Measurements from ENCODE around the gene SUSD6.
"Not testable (repeated sequence)": the region's sequence is repeated elsewhere in the genome, so short reads cannot be mapped to it uniquely, and the experiment has no call there.

Gene SUSD6

GRCh38 chr14:69581316-69581935 lies 30.0 kb upstream of the SUSD6 start:
- H3K4me1 Mint-ChIP-seq (ENCODE audit: low read depth): no peaks in the 10 kb centered on the region
- H3K27ac Mint-ChIP-seq: no peak overlapping the region
- H3K27me3 Mint-ChIP-seq: peaks cover 14% of the 10 kb centered on the region
- H3K36me3 Mint-ChIP-seq (ENCODE audit: low read depth): no peaks in the 10 kb centered on the region
- no peaks in the 10 kb centered on the region for H3K9me3 Mint-ChIP-seq
- H3K4me3 Mint-ChIP-seq: no peak overlapping the region

- no peaks in the 10 kb centered on the region for H3K4me1 Mint-ChIP-seq (ENCODE audit: low read depth)
- peaks cover 11% of the 10 kb centered on the region for H3K27me3 Mint-ChIP-seq
- H3K4me3 Mint-ChIP-seq: no peak overlapping the region
Observed at GRCh38 chr14:69582212-69582611, 29.2 kb upstream of the SUSD6 start.

GRCh38 chr14:69582829-69583228 lies 28.6 kb upstream of the SUSD6 start:
- Mint-ChIP-seq H3K36me3 (ENCODE audit: low read depth) (no peaks in the 10 kb centered on the region), H3K27ac (no peak overlapping the region), H3K9me3 (no peaks in the 10 kb centered on the region), H3K27me3 (peaks cover 11% of the 10 kb centered on the region), H3K4me3 (no peak overlapping the region), H3K4me1 (ENCODE audit: low read depth) (no peaks in the 10 kb centered on the region)

More at GRCh38 chr14:69582212-69582611, 29.2 kb upstream of the SUSD6 start:
- Mint-ChIP-seq H3K36me3 (ENCODE audit: low read depth) (no peaks in the 10 kb centered on the region), H3K9me3 (no peaks in the 10 kb centered on the region), H3K27ac (no peak overlapping the region)

GRCh38 chr14:69584389-69584788 lies 27.0 kb upstream of the SUSD6 start:
- no peaks in the 10 kb centered on the region for H3K9me3 Mint-ChIP-seq
- H3K27ac Mint-ChIP-seq: no peak overlapping the region
- no peaks in the 10 kb centered on the region for H3K4me1 Mint-ChIP-seq (ENCODE audit: low read depth)
- H3K4me3 Mint-ChIP-seq: no peak overlapping the region
- H3K27me3 Mint-ChIP-seq: peaks cover 11% of the 10 kb centered on the region
- H3K36me3 Mint-ChIP-seq (ENCODE audit: low read depth): no peaks in the 10 kb centered on the region

GRCh38 chr14:69586404-69586803 lies 25.0 kb upstream of the SUSD6 start:
- Mint-ChIP-seq H3K4me3 (no peak overlapping the region), H3K4me1 (ENCODE audit: low read depth) (no peaks in the 10 kb centered on the region), H3K9me3 (no peaks in the 10 kb centered on the region), H3K27me3 (peaks cover 7% of the 10 kb centered on the region), H3K27ac (no peak overlapping the region), H3K36me3 (ENCODE audit: low read depth) (no peaks in the 10 kb centered on the region)

- H3K4me1 Mint-ChIP-seq (ENCODE audit: low read depth): no peaks in the 10 kb centered on the region
- no peak overlapping the region for H3K27ac Mint-ChIP-seq
- H3K9me3 Mint-ChIP-seq: no peaks in the 10 kb centered on the region
- H3K27me3 Mint-ChIP-seq: peaks cover 7% of the 10 kb centered on the region
- no peaks in the 10 kb centered on the region for H3K36me3 Mint-ChIP-seq (ENCODE audit: low read depth)
- H3K4me3 Mint-ChIP-seq: no peak overlapping the region
Observed at GRCh38 chr14:69587389-69587788, 24.0 kb upstream of the SUSD6 start.

- Mint-ChIP-seq H3K36me3 (ENCODE audit: low read depth) (no peaks in the 10 kb centered on the region), H3K4me3 (no peak overlapping the region), H3K4me1 (ENCODE audit: low read depth) (no peaks in the 10 kb centered on the region), H3K27me3 (no peaks in the 10 kb centered on the region), H3K27ac (no peak overlapping the region), H3K9me3 (no peaks in the 10 kb centered on the region)
Observed at GRCh38 chr14:69591317-69591716, 20.1 kb upstream of the SUSD6 start.

- Mint-ChIP-seq H3K27ac (no peak overlapping the region), H3K4me1 (ENCODE audit: low read depth) (no peaks in the 10 kb centered on the region), H3K4me3 (no peak overlapping the region), H3K9me3 (no peaks in the 10 kb centered on the region), H3K36me3 (ENCODE audit: low read depth) (no peaks in the 10 kb centered on the region), H3K27me3 (no peaks in the 10 kb centered on the region)
Observed at GRCh38 chr14:69593018-69593677, 18.2 kb upstream of the SUSD6 start.

GRCh38 chr14:69594846-69595245 lies 16.6 kb upstream of the SUSD6 start:
- Mint-ChIP-seq H3K9me3 (no peaks in the 10 kb centered on the region), H3K4me1 (ENCODE audit: low read depth) (no peaks in the 10 kb centered on the region), H3K4me3 (no peak overlapping the region), H3K27me3 (no peaks in the 10 kb centered on the region), H3K27ac (no peak overlapping the region), H3K36me3 (ENCODE audit: low read depth) (no peaks in the 10 kb centered on the region)

GRCh38 chr14:69595336-69595735 lies 16.1 kb upstream of the SUSD6 start:
- Mint-ChIP-seq H3K27me3 (no peaks in the 10 kb centered on the region), H3K9me3 (no peaks in the 10 kb centered on the region), H3K4me1 (ENCODE audit: low read depth) (no peaks in the 10 kb centered on the region), H3K36me3 (ENCODE audit: low read depth) (no peaks in the 10 kb centered on the region), H3K27ac (no peak overlapping the region), H3K4me3 (no peak overlapping the region)

GRCh38 chr14:69599431-69599830 lies 12.0 kb upstream of the SUSD6 start:
- H3K36me3 Mint-ChIP-seq (ENCODE audit: low read depth); H3K4me1 Mint-ChIP-seq (ENCODE audit: low read depth); H3K4me3 Mint-ChIP-seq; H3K27ac Mint-ChIP-seq; H3K9me3 Mint-ChIP-seq; H3K27me3 Mint-ChIP-seq: not testable (repeated sequence)

GRCh38 chr14:69600304-69600891 lies 11.0 kb upstream of the SUSD6 start:
- Mint-ChIP-seq H3K27me3 (no peaks in the 10 kb centered on the region), H3K4me3 (no peak overlapping the region), H3K36me3 (ENCODE audit: low read depth) (no peaks in the 10 kb centered on the region), H3K9me3 (no peaks in the 10 kb centered on the region), H3K4me1 (ENCODE audit: low read depth) (no peaks in the 10 kb centered on the region), H3K27ac (no peak overlapping the region)

- no peak overlapping the region for H3K27ac Mint-ChIP-seq
- no peak overlapping the region for H3K4me3 Mint-ChIP-seq
Observed at GRCh38 chr14:69605738-69606137, 5.7 kb upstream of the SUSD6 start.

GRCh38 chr14:69606258-69607184 lies 4.9 kb upstream of the SUSD6 start:
- Mint-ChIP-seq H3K36me3 (ENCODE audit: low read depth) (no peaks in the 10 kb centered on the region), H3K9me3 (no peaks in the 10 kb centered on the region), H3K27me3 (no peaks in the 10 kb centered on the region)

More at GRCh38 chr14:69605738-69606137, 5.7 kb upstream of the SUSD6 start:
- peaks cover 16% of the 10 kb centered on the region for H3K4me1 Mint-ChIP-seq (ENCODE audit: low read depth)
- H3K9me3 Mint-ChIP-seq: no peaks in the 10 kb centered on the region
- H3K27me3 Mint-ChIP-seq: no peaks in the 10 kb centered on the region
- no peaks in the 10 kb centered on the region for H3K36me3 Mint-ChIP-seq (ENCODE audit: low read depth)

More at GRCh38 chr14:69606258-69607184, 4.9 kb upstream of the SUSD6 start:
- Mint-ChIP-seq H3K27ac (no peak overlapping the region), H3K4me3 (no peak overlapping the region), H3K4me1 (ENCODE audit: low read depth) (peaks cover 21% of the 10 kb centered on the region)

Measured in stimulated activated naive CD8-positive, alpha-beta T cell treated with anti-CD3 and anti-CD28 coated beads, Interleukin-15, Interleukin-2, amounts not matched to agents 100 ng/mL and 50 ng/mL, for 24 hours (primary cell).